GM12891 (cell line): Measurements from ENCODE around the gene GPR78.

Experiments used
- POLR2A ChIP-seq: IDR thresholded peaks from 2 replicates; pipeline ENCODE4 v1.6.1; 2011; ENCODE audit warnings: low read depth, low read length, control low read depth
- POLR2AphosphoS5 ChIP-seq: IDR thresholded peaks from 2 replicates; pipeline ENCODE4 v1.6.1; 2011; ENCODE audit warnings: low read depth, low read length, control low read depth
- TAF1 ChIP-seq: IDR thresholded peaks from 2 replicates; pipeline ENCODE4 v1.6.1; 2011; ENCODE audit warnings: low read depth, low read length, control low read depth

DNA sequence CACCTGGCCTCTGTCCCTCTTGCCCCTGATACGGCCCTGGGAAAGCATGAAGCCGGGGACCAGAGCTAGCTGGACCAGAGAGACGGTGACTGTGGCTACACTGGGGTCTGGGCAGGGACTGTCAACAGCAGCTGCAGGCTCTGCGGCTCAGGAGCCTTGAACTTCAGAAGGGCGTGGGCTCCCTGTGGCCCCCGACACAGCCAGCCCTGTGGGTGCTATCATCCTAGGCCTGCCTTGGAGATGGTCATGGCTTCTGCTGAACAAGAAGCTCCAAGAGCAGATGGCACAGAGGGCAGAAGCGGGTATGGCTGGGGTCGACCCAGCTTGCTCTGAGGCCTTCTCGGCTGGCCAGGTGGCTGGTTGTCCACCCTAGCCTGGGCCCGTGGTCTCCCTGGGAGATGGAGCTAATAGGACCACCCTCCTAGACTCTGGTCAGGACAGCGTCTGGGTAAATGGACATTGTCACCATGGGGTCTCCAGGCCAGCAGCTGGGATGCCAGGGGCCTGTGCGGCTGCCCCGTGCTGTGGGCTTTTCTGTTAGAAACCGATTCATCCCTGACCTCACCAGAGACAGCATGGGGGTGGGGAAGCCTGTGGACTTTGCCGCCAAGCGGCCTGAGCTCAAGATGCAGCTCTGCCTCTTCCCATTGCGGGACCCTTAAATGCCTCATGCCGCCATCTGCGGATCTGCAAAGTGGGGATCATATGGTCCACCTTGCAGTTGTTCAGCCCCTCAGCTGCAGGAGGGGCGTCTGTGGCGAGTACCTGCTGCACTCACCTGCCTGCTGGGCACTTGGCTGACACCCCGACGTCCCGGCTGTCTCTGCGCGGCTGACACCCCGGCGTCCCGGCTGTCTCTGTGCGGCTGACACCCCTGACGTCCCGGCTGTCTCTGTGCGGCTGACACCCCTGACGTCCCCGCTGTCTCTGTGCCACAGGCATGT lies 33.5 kb downstream of the GPR78 start:
- TF ChIP-seq POLR2A (no peak), TAF1 (no peak), POLR2AphosphoS5 (no peak)
